Colonic mucosa (tissue), 4 donors: ENCODE results near the gene FAM163A. TPM values are rescaled to one million over a fixed set of nuclear protein-coding genes. Genes with fewer than 3 reads are reported as not detected.

ENCODE experiments used
- DNase-seq: peaks from one replicate; pipeline ENCODE4 v3.0.0-alpha.2; 2020
- H3K27ac ChIP-seq: fragments of 200-600 bp; one replicate; pipeline ENCODE4 v1.8.0; 2021
- H3K27me3 ChIP-seq: fragments of 200-600 bp; one replicate; pipeline ENCODE4 v1.8.0; 2021
- H3K36me3 ChIP-seq: fragments of 200-600 bp; one replicate; pipeline ENCODE4 v1.8.0; 2021
- H3K4me1 ChIP-seq: fragments of 200-600 bp; one replicate; pipeline ENCODE4 v1.8.0; 2021; ENCODE audit warnings: mild to moderate bottlenecking
- H3K4me3 ChIP-seq: fragments of 200-600 bp; one replicate; pipeline ENCODE4 v1.8.0; 2021
- H3K9ac ChIP-seq, 2 donors: one replicate each; pipeline ENCODE4 v1.7.0; 2013; ENCODE audit warnings: control low read depth in 2 of 2, low read depth in 2 of 2, low read length in 2 of 2
- H3K9me3 ChIP-seq: fragments of 200-600 bp; one replicate; pipeline ENCODE4 v1.8.0; 2021
- CTCF ChIP-seq: fragments of 200-600 bp; IDR thresholded peaks from one replicate; pipeline ENCODE4 v1.8.0; 2022; ENCODE audit warnings: antibody characterized with exemption, mild to moderate bottlenecking
- intact Hi-C: fragments of 100-400 bp; cut with DNase I; formaldehyde crosslinking; loops from one replicate; pipeline ENCODE4 v1.14.1; 2022
- total RNA-seq, 2 donors: library from RNA; stranded (reverse); fragmentation: NEBNext Ultra II Directional in 1 of 2; extraction: Animal tissue kit (Norgen Biotek cat#: 25700) in 1 of 2; gene quantifications; one replicate each; pipeline ENCODE4 v1.2.1, GENCODE V29; 2021
- donor health status: healthy.
- donor health status: DM: no; HTN: no; CAD: no.
- donor health status: DM: no; HTN: no; CAD: no.

FAM163A gene
- total RNA-seq, 2 donors from 2014 or later, result 0.10 to 0.56 TPM

GRCh38 chr1:179744401-179745130, 1.5 kb downstream of the FAM163A start:
- no peaks in the 10 kb centered on the region for H3K36me3 ChIP-seq
- peak overlapping the region; percentile 25 for H3K4me3 ChIP-seq
- intact Hi-C loops, result no loop called here
- no peak for DNase-seq
- no peak overlapping the region for H3K27ac ChIP-seq
- H3K27me3 ChIP-seq, result peaks cover 49% of the 10 kb centered on the region
- no peak for TF ChIP-seq CTCF
- no peaks in the 10 kb centered on the region for H3K9me3 ChIP-seq
- H3K4me1 ChIP-seq, result no peaks in the 10 kb centered on the region
- H3K9ac ChIP-seq, result no peak overlapping the region

- no peaks in the 10 kb centered on the region for H3K4me1 ChIP-seq
- no peak overlapping the region for H3K4me3 ChIP-seq
- no peak overlapping the region for H3K9ac ChIP-seq
- H3K27me3 ChIP-seq, result peaks cover 49% of the 10 kb centered on the region
- H3K9me3 ChIP-seq, result no peaks in the 10 kb centered on the region
- intact Hi-C loops, result no loop called here
- H3K36me3 ChIP-seq, result no peaks in the 10 kb centered on the region
- TF ChIP-seq CTCF, result no peak
- H3K27ac ChIP-seq, result no peak overlapping the region
- DNase-seq, result no peak
Observed at GRCh38 chr1:179745131-179745611, 2.1 kb downstream of the FAM163A start.

DNA sequence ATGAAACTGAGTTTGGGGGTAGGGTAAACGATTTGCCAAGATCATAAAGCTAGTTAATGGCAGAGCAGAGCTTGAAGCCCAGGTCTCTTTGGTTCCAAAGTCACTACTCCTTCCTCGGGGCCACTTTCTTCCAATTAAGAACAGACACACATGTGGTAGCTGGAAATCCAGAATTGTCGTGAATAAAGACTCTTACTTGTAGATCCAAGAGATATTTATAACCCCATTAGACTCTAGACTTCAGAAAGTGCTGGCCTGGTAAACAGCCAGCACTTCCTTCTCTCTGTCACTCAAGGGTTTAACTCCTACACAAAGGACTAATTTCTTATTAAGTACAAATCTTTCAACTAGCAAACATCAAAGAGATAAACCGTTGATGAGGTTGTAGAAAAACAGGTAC, 2.7 kb downstream of the FAM163A start:
- no peaks in the 10 kb centered on the region for H3K9me3 ChIP-seq
- no peaks in the 10 kb centered on the region for H3K4me1 ChIP-seq
- H3K27ac ChIP-seq, result no peak overlapping the region
- intact Hi-C loops, result no loop called here
- no peak overlapping the region for H3K9ac ChIP-seq
- no peak for TF ChIP-seq CTCF
- H3K27me3 ChIP-seq, result peaks cover 49% of the 10 kb centered on the region
- no peak for DNase-seq
- no peak overlapping the region for H3K4me3 ChIP-seq
- no peaks in the 10 kb centered on the region for H3K36me3 ChIP-seq

DNA sequence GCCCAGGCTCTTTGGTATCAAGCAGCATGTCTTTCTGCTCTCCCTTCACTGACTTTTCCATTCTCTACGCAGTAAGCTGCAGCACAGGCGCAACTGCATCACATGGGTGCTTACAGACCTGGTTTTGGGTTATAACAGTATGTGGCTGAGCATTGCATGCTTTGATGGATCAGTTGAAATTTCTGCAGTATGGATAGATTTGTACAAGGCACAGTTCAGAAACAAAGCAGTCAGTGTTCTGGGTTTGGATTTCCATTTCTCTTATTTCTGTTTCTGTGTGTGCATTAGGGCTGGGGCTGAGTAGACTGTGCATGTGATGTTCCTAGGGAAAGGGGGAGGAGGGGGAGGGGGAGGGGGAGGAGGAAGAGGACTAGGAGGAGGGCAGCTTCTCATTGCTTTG, 4.5 kb downstream of the FAM163A start:
- Histone ChIP-seq H3K9me3 (no peaks in the 10 kb centered on the region), H3K4me3 (no peak overlapping the region), H3K4me1 (no peaks in the 10 kb centered on the region), H3K27ac (no peak overlapping the region), H3K36me3 (no peaks in the 10 kb centered on the region), H3K9ac (no peak overlapping the region), H3K27me3 (peaks cover 38% of the 10 kb centered on the region)
- intact Hi-C loops, result no loop called here
- no peak for TF ChIP-seq CTCF
- no peak for DNase-seq

DNA sequence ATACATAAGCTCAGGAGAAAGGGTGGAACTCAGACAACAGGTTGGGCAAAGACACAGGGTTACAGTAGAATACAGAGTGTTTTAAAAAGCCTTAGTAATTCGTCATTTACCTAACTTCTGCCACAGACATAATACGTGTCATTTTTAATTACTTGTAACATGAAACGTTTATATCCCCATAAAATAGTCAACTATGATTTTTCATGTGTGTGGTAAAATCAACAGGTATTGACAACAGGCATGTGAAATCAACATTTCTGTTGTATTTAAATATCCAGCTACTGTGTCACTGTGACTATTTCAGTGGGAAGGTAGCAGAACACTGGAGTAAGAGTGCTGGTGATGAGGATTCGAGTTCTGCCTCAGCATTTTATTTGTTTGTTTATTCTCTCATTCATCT, 5.7 kb downstream of the FAM163A start:
- peaks cover 26% of the 10 kb centered on the region for H3K27me3 ChIP-seq
- no peak overlapping the region for H3K9ac ChIP-seq
- H3K36me3 ChIP-seq, result no peaks in the 10 kb centered on the region
- H3K27ac ChIP-seq, result no peak overlapping the region
- DNase-seq, result no peak
- H3K4me1 ChIP-seq, result no peaks in the 10 kb centered on the region
- H3K4me3 ChIP-seq, result no peak overlapping the region
- TF ChIP-seq CTCF, result no peak
- intact Hi-C loops, result no loop called here
- no peaks in the 10 kb centered on the region for H3K9me3 ChIP-seq
